ENCODE measurements around the gene RGS7.
A peak's percentile ranks its signal among the peaks of the same experiment; 100 is the strongest.

RGS7 gene

GRCh38 chr1:241356519-241357365 is at the start of gene RGS7:
TSS of gene RGS7 (minus strand) at chr1:241357205.
- peak; percentile 40 for DNase-seq

GRCh38 chr1:241406421-241406820 is 49.4 kb upstream of the RGS7 start:
- DNase-seq: no peak

- DNase-seq: no peak
These were observed 44.2 kb upstream of the RGS7 start for GRCh38 chr1:241401156-241401555.

- no peak for DNase-seq
These were observed 40.0 kb upstream of the RGS7 start for GRCh38 chr1:241396747-241397681.

- DNase-seq: no peak
These were observed 35.1 kb upstream of the RGS7 start for GRCh38 chr1:241391926-241392710.

GRCh38 chr1:241390526-241390925 is 33.5 kb upstream of the RGS7 start:
- DNase-seq: no peak

GRCh38 chr1:241389400-241389799 is 32.4 kb upstream of the RGS7 start:
- no peak for DNase-seq

- no peak for DNase-seq
These were observed 30.2 kb upstream of the RGS7 start for GRCh38 chr1:241387216-241387615.

- DNase-seq: no peak
These were observed 19.7 kb upstream of the RGS7 start for GRCh38 chr1:241376701-241377100.

GRCh38 chr1:241375886-241376285 is 18.9 kb upstream of the RGS7 start:
- no peak for DNase-seq

GRCh38 chr1:241366196-241366595 is 9.2 kb upstream of the RGS7 start:
- no peak for DNase-seq

- no peak for DNase-seq
These were observed 5.3 kb upstream of the RGS7 start for GRCh38 chr1:241362350-241362749.

GRCh38 chr1:241357366-241358340 is 648 bp upstream of the RGS7 start:
- DNase-seq: no peak

- no peak for DNase-seq
These were observed 852 bp downstream of the RGS7 start for GRCh38 chr1:241356187-241356518.

GRCh38 chr1:241355311-241356010 is 1.5 kb downstream of the RGS7 start:
- DNase-seq: no peak

- DNase-seq: no peak
These were observed 4.6 kb downstream of the RGS7 start for GRCh38 chr1:241352401-241352800.

- DNase-seq: no peak
These were observed 5.2 kb downstream of the RGS7 start for GRCh38 chr1:241351841-241352240.

GRCh38 chr1:241343956-241344355 is 13.0 kb downstream of the RGS7 start:
- no peak for DNase-seq

GRCh38 chr1:241336335-241336734 is 20.7 kb downstream of the RGS7 start:
- peak; percentile 16 for DNase-seq

GRCh38 chr1:241332987-241333386 is 24.0 kb downstream of the RGS7 start:
- DNase-seq: no peak

GRCh38 chr1:241332037-241332409 is 25.0 kb downstream of the RGS7 start:
- no peak for DNase-seq

All from kidney glomerular epithelial cell (primary cell).